GM21576 (cell line): Measurements from ENCODE around the gene EHMT1.

Experiments used
- ATAC-seq: cut with Tn5 transposase; IDR thresholded peaks from one replicate; pipeline ENCODE4 v1.9.1; 2021; ENCODE audit warnings: mild to moderate bottlenecking, moderate library complexity; ENCODE audit not compliant: unreplicated experiment

Gene EHMT1

DNA sequence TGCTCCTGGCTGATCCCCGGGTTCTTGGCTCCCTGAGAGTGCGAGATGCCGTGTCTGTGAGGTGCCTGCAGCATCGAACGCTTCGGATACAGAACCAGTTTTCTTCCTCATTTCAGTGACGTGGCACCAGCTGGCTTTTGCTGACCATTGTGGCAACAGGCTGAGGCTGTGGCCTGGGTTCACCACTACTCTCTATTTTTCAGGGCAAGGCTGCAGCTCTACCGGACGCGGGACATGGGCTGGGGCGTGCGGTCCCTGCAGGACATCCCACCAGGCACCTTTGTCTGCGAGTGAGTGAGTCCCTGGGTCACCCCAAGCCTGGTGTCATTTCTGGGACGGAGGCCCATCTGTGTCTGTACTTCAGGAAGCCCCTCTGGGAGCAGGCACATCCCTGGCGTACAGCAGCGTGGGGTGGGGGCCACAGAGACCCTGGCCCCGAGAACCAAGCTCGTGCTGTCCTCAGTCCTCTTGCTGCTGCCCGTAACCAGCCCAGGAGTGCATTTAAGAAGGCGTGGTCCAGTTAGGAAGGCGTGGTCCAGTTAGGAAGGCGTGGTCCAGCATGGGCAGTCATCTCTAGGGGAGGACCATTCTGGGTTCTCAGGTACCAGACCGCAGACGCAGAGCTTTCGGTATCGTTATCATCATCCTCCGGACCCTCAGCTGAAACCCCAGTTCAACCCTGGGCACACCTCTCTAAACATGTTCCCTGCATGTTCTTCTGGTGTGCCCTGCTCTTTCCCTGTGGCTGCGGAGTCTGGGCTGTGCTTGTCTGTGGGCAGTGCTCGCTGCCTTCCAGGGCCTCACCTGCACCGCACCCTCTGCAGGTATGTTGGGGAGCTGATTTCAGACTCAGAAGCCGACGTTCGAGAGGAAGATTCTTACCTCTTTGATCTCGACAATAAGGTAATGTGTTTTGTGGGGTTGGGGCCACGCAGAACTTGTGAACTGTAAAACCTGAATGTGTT lies 198.7 kb downstream of the EHMT1 start:
- ATAC-seq: no peak

DNA sequence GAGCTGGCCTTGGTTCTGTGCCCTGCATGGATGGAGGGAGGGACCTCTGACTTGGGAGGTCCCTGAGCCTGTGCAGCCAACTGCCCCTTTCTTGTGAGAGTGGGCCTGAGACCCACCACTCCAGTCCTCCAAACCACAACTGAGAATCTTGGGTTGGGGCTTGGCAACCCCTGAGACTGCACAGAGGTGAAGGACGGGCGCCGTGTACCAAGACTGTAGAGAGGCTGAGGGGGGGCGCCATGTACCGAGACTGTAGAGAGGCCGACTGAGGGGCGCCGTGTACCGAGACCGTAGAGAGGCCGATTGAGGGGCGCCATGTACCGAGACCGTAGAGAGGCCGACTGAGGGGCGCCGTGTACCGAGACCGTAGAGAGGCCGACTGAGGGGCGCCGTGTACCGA lies 199.5 kb downstream of the EHMT1 start:
- no peak for ATAC-seq

DNA sequence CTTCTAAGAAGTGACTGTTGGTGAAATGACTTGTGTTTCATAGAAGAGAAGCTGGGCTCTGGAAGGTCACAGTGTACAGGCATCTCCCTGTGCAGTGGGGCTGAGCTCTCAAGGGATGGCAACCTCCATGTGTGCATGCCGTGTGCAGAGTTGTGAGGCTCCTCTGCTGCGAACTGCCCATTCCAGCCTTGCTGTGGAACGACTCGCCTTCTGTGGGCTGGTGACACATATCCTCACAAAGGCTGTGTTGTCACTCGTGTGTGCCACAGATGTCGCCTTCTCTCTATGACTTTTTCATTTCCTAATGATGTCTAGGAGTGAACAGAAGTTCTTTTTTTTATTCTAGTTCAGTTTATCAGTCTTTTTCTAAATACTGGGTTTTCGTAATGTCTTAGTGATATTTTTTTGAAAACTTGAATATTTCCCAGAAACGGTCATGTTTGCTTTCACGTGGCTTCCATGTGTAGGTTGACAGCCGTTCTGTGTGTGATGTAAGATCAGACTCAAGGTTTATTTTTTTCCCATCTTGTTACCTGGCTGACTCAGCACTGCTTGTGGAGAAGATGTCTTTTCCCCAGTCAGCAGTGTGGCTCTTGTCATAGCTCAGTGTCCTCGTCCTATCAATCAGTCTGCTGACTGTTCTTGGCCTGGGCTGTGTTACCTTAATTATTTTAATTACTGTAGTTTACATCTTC lies 201.5 kb downstream of the EHMT1 start:
- no peak for ATAC-seq

DNA sequence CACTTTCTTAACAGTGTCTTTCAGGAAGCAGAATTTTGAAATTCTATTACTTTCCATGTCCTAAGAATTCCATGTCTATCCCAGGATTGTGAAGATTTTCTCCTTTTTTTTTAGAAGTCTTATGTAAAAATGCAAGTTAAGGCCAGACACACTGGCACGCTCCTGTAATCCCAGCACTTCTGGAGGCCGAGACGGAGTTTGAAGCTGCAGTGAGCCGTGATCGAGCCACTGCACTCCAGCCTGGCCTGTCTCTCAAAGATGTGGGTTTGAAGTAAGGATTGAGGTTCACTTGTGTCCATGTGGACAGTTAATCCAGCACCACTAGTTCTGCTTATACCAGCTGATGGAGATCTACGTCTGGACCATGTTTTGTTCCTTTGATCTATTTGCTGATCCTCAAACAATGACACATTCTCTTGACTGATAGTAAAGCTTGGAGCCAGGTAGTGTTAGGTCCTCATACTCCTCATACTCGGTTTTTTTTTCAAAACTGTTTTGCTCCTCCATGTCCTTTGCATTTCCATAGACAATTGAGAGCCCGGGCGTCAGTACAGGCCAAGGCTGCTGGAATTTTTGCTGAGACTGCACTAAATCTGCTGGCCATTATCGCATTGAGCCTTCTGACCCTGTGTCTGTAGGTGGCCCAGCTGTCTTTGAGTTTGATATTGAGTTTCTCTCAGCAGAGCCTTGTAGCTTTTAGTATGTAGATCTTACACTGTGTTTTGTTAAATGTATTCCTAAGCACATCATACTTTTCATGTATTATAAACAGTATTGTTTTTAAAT lies 205.4 kb downstream of the EHMT1 start:
- no peak for ATAC-seq

DNA sequence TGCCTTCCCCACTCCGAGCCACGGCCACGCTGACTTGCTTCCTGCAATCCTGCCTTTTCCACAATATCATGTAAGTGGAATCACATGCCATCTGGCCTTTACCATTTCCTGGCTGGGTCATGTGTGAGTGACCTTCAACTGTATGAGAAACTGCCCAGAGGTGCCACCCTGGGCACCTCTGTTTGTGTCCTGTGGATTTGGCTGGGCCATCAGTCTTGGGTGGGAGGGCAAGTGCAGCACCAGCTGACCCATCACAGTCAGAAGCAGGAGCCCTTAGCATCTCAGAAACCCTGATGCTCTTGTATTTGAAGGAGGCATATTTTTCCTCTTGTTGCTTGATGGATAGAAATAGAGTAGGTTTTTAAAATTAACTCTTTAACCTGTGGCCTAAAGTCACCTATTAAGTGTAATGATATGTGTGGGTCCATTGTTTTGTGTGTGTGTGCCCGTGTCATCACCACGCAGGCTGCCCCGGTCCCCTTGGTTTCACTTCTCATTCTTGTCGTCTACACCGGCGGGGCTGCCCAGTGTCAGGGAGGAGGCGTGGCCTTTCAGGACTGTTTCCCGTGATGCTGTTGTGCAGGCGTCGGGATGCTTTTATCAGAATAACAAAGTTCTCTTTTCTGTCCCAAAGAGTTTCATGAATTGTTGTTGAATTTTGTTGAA lies 206.7 kb downstream of the EHMT1 start:
- no peak for ATAC-seq

DNA sequence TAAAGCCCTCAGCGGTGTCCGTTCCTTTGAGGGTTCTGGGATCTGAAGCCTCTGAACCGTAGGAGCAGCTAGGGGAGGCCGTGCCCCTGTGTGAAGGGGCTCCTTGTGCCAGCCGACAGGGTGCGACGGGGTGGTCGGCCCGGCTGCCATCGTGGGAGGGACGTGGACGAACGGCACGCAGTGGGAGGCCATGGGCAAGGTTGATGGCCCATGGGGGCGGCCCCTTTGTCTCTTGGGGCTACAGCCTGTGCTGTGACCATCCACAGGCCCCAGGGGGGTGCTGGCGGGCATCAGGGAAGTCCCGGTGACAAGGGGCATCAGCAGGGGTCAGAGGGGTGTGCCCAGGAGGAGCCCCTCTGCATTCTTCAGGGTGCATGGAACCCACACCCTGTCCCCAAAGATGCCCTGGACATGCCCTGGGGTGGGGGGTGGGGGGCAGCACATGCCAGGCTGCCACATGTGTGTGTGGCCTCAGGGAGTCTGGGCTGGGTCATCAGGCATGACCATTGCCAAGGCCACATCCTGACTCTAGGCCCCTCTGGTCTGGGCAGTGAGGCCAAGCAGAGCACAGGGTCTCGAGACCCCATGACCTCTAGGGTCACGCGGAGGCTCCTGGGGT lies 209.2 kb downstream of the EHMT1 start:
- ATAC-seq: no peak

DNA sequence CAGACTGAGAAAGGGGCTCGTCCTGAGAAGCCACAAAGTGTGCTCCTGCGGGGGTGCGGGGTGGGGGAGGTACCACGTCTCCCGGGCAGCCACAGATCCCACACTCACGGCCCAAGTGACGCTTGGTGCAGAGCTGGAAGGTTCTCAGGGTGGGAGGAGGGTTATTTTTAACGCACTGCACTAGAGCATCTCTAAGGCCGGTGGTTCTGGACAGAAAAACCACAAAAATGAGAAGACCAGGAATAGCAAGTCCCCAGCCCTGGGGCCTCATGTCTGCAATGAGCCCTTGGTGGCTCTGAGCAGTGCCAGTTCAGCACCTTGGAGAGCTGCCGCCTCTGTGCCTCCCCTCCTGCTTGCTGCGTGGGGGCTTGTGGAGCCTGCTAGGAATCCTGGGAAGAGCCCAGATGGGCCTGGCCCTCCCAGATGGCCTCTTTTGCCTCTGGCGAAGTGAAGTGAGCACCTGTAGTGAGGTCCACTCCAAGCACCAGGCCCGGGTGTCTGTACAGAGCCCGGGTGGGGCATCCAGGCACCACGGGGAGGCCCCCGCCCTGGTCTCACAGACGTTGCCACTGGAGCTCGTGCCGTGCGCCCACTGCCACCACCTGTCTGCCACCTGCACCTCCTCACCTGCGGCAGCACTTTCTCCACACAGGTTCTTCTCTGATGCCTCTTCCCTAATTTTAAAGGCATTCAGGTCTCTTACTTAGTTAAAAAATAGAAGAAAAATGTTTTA lies 209.9 kb downstream of the EHMT1 start:
- no peak for ATAC-seq

DNA sequence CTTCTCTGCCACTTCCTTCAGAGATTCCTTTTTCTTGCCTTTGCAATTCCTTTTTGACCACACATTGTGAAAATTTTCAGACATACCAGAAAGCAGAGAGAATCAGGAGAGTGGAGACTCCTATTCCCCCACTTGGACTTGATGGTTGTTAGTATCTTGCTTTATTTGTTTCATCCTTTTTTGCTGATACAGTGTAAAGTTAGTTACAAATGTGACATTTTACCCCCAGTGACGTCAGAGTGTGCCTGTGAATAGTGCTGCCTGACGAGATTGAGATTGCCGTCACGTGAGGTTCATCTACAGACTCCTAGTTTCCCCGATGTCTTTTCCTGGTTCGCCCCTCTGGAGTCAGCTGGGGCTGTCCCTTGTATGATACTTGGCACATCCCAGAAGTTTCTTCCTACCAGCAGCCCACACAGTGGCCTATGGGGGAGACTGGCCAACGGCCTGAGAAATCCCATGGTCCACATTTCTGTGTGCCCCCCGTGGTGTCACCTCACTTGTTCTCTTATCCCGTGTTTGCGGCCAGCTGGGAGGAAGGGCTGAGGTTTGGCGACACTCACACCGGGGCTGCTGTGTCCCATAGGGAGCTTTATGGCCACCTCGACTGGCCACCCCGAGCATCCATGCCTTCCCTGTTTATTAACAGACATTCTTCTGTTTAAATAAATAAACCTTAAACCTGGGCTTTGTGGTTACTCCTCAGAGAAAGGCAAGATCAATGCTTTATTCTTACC lies 210.6 kb downstream of the EHMT1 start:
- ATAC-seq: no peak

DNA sequence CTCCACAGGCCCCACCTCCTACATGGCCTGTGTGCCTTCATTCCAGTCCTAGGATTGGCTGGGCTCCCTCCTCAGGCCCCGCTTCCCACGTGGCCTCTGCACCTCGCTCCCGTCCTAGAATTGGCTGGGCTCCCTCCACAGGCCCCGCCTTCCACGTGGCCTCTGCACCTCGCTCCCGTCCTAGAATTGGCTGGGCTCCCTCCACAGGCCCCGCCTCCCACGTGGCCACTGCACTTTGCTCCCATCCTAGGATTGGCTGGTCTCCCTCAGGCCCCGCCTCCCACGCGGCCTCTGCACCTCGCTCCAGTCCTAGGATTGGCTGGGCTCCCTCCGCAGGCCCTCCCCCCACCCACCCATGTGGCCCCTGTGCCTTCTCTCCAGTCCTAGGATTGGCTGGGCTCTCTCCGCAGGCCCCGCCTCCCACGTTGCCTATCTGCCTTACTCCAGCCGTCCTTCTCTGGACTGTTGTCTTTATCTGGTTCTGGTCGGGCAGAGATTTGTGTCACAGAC lies 213.4 kb downstream of the EHMT1 start:
- ATAC-seq: no peak

DNA sequence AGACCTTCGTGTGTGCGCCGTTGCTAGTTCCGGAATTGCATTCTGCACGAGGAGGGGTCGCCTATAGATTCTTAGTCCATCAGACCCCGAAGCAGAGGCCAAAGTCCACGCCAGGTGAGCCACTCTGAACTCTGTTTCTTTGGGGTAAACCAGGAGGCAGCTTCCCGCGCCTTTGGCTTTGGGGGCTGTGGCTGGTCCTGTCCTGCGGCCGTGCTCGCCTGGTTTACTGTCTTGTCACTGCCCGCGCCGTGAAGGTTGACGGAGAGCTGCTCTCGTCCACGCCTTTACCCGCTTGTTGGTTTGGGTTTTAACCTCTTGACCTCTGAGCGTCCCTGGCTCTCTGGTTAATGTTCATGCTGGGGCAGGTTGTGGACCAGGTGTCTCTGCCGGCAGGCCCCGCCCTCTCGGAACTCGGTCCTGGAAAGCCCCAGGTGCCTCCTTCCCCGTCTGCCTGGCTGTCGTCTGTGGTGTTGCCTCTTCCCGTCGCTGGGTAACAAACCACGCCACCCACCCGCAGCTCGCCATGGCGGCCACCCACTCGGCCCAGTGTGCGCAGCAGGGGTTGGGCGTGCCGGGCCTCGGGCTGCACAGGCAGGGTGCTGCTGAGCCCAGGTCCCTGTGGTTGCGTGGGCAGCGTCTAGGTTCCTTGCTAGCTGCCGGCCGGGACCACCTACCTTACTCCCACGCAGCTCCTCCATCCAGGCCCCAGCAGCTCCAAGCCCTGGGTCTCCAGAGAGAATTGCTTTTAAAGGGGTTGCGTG lies 214.2 kb downstream of the EHMT1 start:
- ATAC-seq: no peak

DNA sequence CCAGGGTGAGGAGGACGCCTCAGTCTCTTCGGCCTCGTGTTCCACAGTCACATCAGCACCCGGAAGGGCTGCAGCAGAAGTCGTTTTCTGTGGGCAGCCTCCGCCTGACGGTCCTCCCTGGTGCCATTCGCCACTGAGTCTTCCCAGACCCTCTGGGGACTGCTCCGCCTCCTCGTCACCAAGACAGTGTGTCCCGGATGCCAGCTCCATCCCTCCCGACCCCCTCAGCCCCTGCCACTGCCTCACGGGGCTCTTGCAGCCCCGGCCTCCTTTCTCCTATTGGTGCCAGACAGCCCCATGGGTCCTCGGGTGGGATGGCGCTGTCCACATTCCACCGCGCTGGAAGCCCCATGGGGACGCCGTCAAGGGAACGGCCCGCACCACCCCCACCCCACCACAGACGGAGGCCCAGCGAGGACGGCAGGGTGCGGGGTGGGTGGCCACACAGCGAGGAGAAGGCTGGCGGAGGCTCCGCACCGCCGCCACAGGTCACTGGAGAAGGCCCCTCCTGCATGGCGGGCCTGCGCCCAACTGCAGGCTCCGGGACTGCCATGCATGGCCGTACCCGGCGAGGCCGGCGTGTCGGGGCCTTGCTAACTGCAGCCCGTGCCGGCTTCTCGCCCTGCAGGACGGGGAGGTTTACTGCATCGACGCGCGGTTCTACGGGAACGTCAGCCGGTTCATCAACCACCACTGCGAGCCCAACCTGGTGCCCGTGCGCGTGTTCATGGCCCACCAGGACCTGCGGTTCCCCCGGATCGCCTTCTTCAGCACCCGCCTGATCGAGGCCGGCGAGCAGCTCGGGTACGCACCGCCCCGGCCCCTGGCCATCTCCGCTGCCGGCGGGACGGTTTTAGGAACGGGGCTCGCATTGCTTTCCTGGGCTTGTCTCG lies 215.2 kb downstream of the EHMT1 start:
- ATAC-seq: no peak

DNA sequence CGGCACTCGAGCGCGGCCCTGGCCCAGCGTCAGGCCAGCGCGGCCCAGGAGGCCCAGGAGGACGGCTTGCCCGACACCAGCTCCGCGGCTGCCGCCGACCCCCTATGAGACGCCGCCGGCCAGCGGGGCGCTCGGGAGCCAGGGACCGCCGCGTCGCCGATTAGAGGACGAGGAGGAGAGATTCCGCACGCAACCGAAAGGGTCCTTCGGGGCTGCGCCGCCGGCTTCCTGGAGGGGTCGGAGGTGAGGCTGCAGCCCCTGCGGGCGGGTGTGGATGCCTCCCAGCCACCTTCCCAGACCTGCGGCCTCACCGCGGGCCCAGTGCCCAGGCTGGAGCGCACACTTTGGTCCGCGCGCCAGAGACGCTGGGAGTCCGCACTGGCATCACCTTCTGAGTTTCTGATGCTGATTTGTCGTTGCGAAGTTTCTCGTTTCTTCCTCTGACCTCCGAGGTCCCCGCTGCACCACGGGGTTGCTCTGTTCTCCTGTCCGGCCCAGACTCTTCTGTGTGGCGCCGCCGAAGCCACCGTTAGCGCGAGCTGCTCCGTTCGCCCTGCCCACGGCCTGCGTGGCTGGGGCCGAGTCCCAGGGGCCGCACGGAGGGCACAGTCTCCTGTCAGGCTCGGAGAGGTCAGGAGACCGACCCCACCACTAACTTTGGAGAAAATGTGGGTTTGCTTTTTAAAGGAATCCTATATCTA lies 216.2 kb downstream of the EHMT1 start:
- ATAC-seq: no peak

DNA sequence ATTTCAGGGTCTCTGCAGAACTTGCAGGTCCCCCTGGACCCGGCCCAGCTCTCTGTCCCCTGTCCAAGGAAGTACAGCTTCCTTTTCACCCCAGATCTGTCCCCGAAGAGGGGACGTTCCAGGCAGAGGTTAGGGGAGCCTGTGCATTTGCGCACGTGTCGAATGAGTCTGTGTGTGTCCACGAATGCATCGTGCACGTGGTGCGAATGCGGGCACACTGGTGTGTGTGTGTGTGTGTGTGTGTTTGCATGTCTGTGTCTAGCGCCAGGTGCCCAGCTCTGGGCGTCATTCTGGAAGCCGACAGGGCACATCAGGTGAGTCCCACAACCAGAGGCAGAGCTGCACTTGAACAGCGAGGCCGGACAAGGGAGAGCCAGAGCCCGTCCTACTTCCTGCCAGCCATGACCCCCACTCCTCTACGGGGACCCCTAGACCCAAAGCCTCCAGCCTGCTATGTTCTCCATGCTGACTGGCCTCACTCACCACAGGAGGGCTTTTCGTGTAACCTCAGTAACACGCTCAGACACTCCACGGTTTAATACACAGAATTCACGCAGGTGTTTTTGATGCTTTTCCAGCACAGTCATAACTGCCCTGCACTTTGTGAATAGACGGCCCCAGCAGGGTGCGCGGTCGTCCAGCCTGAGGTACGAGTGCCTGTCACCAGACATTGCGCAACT lies 217.5 kb downstream of the EHMT1 start:
- no peak for ATAC-seq

DNA sequence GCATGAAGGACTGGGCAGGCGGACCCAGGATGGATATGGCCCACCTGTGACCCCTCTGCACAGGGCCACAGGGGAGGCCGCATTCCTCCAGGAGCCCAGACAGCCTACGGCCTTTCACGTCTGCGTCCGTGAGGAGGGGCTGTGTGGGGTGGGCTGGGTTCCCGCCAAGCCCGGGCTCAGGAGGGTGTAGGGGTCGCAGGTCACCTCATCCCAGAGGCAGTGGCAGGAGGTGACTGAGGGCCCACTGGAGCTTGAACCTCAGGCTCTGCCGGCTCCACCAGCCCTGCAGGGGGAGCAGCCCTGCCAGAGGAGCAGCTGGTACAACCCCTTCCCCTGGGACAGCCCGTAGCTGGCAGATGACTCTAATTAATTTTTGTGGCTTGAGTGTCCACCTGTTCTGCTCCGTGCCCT lies 218.0 kb downstream of the EHMT1 start:
- ATAC-seq: no peak

DNA sequence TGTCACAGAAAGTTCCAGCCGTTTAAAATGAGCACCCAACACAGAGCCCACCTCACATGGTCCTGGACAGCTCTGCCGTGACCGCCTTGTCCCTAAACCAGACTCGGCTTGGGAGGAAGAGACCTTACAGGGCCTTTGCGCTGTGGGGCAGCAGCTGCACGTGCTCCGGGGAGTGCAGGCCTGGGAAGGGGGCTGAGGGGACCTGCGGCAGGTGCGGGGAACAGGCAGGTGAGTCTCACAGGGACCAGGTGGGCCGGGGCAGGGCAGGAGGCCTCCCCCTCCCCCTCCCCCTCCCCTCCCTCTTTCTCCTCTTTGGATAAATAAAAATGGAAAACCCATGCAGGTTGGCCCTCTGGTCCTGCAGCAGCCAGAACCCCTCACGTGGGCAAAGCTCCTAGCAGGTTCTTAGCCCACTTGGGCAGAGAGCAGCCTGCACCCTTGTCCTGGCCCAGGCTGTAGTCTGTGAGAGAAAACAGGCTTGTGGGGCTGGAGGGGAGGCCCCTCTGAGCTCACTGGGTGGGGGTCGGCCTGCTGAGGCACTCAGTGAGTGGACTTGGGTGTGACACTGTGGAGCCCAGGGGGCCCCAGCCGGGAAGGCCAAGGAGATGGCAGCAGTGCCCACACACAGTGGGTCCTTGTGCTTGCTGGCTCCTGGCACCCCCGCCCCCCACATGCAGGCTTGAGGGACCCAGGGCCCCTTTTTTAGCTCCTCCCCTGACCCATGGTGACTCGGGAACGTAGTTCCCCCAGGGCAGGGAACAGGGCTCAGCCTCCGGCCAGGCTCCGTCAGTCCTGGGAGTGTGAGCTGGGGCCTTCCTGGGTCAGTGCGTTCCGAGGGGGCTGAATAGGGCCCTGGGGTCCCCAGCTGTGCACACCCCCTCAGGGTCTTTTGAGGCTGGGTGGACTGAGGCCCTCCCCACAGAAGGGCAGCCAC lies 218.8 kb downstream of the EHMT1 start:
- no peak for ATAC-seq
